ENCODE data around the gene INSIG1. TPM values are rescaled to one million over a fixed set of nuclear protein-coding genes. Genes with fewer than 3 reads are reported as not detected.

Gene INSIG1
- total RNA-seq, 1 experiment from 2014 or later, result 54.7 TPM

GRCh38 chr7:155340071-155340531 lies 42.4 kb downstream of the INSIG1 start:
- DNase-seq (ENCODE audit: low read depth, low spot score) (no peak), ATAC-seq (no peak)
- RAD21 ChIA-PET (ENCODE audit: low non-redundant PET in 1 of 2, low total read pairs in 2 of 2, uncharacterized antibody in 2 of 2, unreplicated experiment in 2 of 2), result no interaction called here
- H3K27me3 ChIP-seq (ENCODE audit: insufficient read depth, low read length), result peaks cover 20% of the 10 kb centered on the region; the same call in 1 of the 2 replicates
- BruUV-seq (replicated peaks), result no TSS peak
- no peaks in the 10 kb centered on the region for H3K9me2 ChIP-seq (ENCODE audit: insufficient read depth)
- no peak overlapping the region for H3K4me3 ChIP-seq (replicated peaks in 1 of 2; ENCODE audit: low read depth in 1 of 2, low read length in 2 of 2)
- no peak overlapping the region for H3K9ac ChIP-seq (ENCODE audit: low read length)
- POLR2A ChIA-PET, result no interaction called here
- H2AFZ ChIP-seq (ENCODE audit: low read depth, low read length, poor library complexity, severe bottlenecking), result no peak overlapping the region
- CTCF ChIA-PET, result no interaction called here
- H3K4me2 ChIP-seq (ENCODE audit: low read length), result no peak overlapping the region
- TF ChIP-seq EZH2 (IDR thresholded peaks at IDR 0.05), result no peak
- TF ChIP-seq ELF1 (IDR thresholded peaks at IDR 0.05; ENCODE audit: borderline replicate concordance, low read depth), result no peak
- no peak for TF ChIP-seq MAX (IDR thresholded peaks at IDR 0.05)
- TF ChIP-seq CTCF (IDR thresholded peaks at IDR 0.05 in 2 of 3, conservative IDR thresholded peaks at IDR 0.05 in 1 of 3; ENCODE audit: borderline replicate concordance in 1 of 3, insufficient read depth in 1 of 3, low read depth in 2 of 3, low read length in 2 of 3), result no peak
- TF ChIP-seq YY1 (IDR thresholded peaks at IDR 0.05; ENCODE audit: extremely low read depth, insufficient replicate concordance, low read depth, low read length), result no peak
- TF ChIP-seq EGR1 (IDR thresholded peaks at IDR 0.05; ENCODE audit: low read depth), result no peak
- intact Hi-C loops (cut with micrococcal nuclease), result loop anchor here (10.0 kb wide), 1 partner anchor 335 kb away; the partner anchor contains the start of gene PAXIP1
- H4K20me1 ChIP-seq (ENCODE audit: insufficient read depth), result no peaks in the 10 kb centered on the region
- no peaks in the 10 kb centered on the region for H3K79me2 ChIP-seq (ENCODE audit: insufficient read depth, low read length)
- no peaks in the 10 kb centered on the region for H3K36me3 ChIP-seq (ENCODE audit: control insufficient read depth in 1 of 2, insufficient read depth in 2 of 2, low read length in 2 of 2)
- no peak overlapping the region for H3K27ac ChIP-seq (ENCODE audit: low read depth, low read length)
- peaks cover 3 to 6% of the 10 kb centered on the region in 2 experiments; a peak in 3 of 4 replicates for H3K4me1 ChIP-seq (ENCODE audit: control insufficient read depth in 1 of 2, insufficient read depth in 2 of 2, low read length in 2 of 2)
- no peaks in the 10 kb centered on the region for H3K9me3 ChIP-seq (ENCODE audit: control insufficient read depth in 1 of 2, insufficient read depth in 1 of 2, low read depth in 1 of 2, low read length in 2 of 2)

GRCh38 chr7:155340721-155341120 lies 43.0 kb downstream of the INSIG1 start:
- H3K4me1 ChIP-seq (ENCODE audit: control insufficient read depth in 1 of 2, insufficient read depth in 2 of 2, low read length in 2 of 2), result peaks cover 8 to 10% of the 10 kb centered on the region in 2 experiments; a peak in 3 of 4 replicates
- no peak overlapping the region for H3K9ac ChIP-seq (ENCODE audit: low read length)
- peaks cover 15% of the 10 kb centered on the region; the same call in 1 of the 2 replicates for H3K27me3 ChIP-seq (ENCODE audit: insufficient read depth, low read length)
- ChIA-PET RAD21 (ENCODE audit: low non-redundant PET in 1 of 2, low total read pairs in 2 of 2, uncharacterized antibody in 2 of 2, unreplicated experiment in 2 of 2) (no interaction called here), CTCF (no interaction called here), POLR2A (no interaction called here)
- no peaks in the 10 kb centered on the region for H3K79me2 ChIP-seq (ENCODE audit: insufficient read depth, low read length)
- ATAC-seq (no peak), DNase-seq (ENCODE audit: low read depth, low spot score) (no peak)
- BruUV-seq (replicated peaks), result no TSS peak
- H3K36me3 ChIP-seq (ENCODE audit: control insufficient read depth in 1 of 2, insufficient read depth in 2 of 2, low read length in 2 of 2), result no peaks in the 10 kb centered on the region
- no peak overlapping the region for H3K4me3 ChIP-seq (replicated peaks in 1 of 2; ENCODE audit: low read depth in 1 of 2, low read length in 2 of 2)
- H3K27ac ChIP-seq (ENCODE audit: low read depth, low read length), result no peak overlapping the region
- no peak overlapping the region for H3K4me2 ChIP-seq (ENCODE audit: low read length)
- no peaks in the 10 kb centered on the region for H3K9me3 ChIP-seq (ENCODE audit: control insufficient read depth in 1 of 2, insufficient read depth in 1 of 2, low read depth in 1 of 2, low read length in 2 of 2)
- intact Hi-C loops (cut with micrococcal nuclease), result loop anchor here (10.0 kb wide), 1 partner anchor 336 kb away; the partner anchor contains the start of gene PAXIP1
- no peak overlapping the region for H2AFZ ChIP-seq (ENCODE audit: low read depth, low read length, poor library complexity, severe bottlenecking)
- H3K9me2 ChIP-seq (ENCODE audit: insufficient read depth), result no peaks in the 10 kb centered on the region
- no peaks in the 10 kb centered on the region for H4K20me1 ChIP-seq (ENCODE audit: insufficient read depth)
- TF ChIP-seq CEBPB (IDR thresholded peaks at IDR 0.05; ENCODE audit: low read depth) (no peak), REST (IDR thresholded peaks at IDR 0.05; ENCODE audit: low read depth) (no peak), MAX (IDR thresholded peaks at IDR 0.05) (no peak), EGR1 (IDR thresholded peaks at IDR 0.05; ENCODE audit: low read depth) (no peak), JUND (IDR thresholded peaks at IDR 0.05) (no peak), POLR2AphosphoS5 (IDR thresholded peaks at IDR 0.05; ENCODE audit: low read depth, low read length) (no peak), SP1 (IDR thresholded peaks at IDR 0.05; ENCODE audit: low read depth) (no peak)

Measured in HCT116 (cell line).